Putamen (tissue), 1 donor: ENCODE results near the gene VSIG10L2.

Experiments
- DNase-seq: peaks from one replicate; pipeline ENCODE4 v3.0.0-alpha.2; 2016; ENCODE audit warnings: low spot score

VSIG10L2 gene

GRCh38 chr11:125947419-125948277, 1.8 kb downstream of the VSIG10L2 start:
- no peak for DNase-seq

- DNase-seq, result no peak
These were observed 2.6 kb downstream of the VSIG10L2 start for GRCh38 chr11:125948278-125949051.

- no peak for DNase-seq
These were observed 3.7 kb downstream of the VSIG10L2 start for GRCh38 chr11:125949271-125950177.

DNA sequence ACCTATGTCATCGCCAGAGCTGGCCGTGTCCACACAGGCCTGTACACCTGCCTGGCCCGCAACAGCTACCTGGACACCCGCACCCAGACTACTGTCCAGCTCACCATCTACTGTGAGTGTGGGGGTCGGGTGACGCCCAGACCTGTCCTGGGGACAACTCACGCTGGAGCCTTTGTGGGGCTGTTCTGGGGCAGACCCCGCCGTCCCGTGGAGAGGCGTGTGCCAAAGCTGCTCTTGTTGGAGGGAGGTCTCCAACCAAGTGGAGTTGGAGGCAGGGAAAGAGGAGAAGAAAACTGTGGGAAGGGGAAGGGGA, 4.3 kb downstream of the VSIG10L2 start:
- no peak for DNase-seq

GRCh38 chr11:125950696-125951651, 5.1 kb downstream of the VSIG10L2 start:
- no peak for DNase-seq

DNA sequence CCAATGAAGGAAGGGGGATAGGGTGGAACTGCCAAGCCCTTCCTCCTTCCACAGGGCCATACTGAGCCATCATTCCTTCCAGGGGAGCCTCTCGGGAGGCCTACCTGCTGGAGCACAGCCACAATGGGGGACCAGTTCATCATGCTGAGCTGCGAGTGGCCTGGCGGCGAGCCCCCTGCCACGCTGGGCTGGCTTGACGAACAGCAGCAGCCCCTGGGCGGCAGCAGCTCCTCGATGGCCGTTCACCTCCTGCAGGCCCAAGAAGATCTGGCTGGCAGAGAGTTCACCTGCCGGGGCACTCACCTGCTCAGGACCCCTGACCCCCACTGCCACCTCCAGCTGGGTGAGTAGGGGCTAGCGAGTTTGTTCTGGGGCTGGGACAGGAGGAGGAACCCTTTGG, 5.9 kb downstream of the VSIG10L2 start:
- no peak for DNase-seq

DNA sequence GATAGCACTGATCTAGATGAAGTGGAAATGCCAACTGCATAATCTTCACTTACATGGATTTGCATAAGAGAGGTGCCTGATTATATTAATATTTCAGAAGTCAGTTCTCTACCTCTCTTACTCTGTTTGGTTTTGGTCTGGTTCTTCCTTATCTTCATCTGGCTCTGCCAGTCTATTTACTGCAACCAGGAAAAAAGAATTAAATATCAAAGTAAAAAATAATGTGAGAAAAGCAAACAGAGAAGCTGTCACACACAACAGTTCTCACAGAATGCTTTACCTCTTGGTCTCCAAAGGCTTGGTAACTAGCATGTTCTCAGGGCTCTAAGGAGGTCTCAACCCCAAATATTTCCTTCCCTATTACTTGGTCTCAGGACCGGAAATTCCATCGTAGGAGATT, 6.7 kb downstream of the VSIG10L2 start:
- no peak for DNase-seq

DNA sequence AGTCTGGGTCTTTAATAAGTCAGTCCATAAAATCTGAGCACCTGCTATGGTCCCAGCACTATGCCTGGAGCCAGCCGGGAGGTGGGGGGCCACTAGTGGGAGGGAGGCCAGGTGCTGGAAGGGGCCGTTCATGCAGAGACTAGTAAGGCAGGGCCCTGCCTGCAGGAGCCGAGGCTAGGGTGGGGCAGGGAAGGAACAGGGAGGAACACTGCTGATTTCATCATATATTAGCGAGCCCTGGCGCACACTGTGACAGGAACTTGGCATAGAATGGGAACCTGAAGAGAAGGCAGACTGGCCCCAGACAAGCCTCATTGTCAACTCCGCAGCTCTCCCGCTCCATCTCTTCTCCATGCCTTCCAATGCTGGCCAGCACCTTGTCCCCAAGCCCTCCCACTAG, 7.1 kb downstream of the VSIG10L2 start:
- no peak for DNase-seq

- DNase-seq, result no peak
These were observed 7.6 kb downstream of the VSIG10L2 start for GRCh38 chr11:125953401-125953935.

DNA sequence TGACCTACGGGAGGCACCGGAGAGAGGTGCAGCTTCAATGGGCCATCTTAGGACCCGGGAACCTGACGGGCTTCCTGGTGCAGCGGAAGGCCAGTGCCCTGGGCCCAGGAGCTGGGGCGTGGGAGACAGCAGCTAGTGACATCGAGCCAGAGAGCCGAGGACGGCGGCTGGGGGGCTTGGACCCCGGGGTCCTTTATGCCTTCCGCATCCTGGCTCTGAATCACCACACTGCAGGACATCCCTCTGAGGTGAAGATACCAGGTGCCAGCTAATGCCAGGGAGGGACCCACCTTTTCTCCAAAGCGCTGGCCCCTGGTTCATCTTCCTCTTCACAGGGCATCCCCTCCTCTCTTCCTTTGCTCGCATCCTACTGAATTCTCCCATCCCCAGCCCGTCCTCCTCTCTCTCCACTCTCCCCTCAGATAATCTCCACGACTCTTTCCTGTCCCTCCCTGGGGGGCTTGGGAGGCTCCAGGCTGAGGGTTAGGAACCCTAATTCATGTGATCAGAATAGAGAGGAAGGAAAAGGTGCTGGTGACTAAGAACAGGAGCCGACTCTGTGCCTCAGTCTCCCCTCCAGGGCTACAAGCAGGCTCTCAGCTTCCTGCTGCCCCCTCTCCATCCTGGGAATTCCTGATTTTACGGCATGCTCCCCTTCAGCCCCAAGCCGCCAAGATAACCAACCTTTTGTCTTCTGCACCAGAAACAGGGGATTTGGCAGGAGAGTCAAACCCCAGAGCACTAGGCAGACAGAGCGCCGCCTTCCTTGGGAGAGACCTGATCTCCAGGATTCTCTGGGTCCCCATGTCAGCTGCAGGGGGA, 8.5 kb downstream of the VSIG10L2 start:
- DNase-seq, result no peak

DNA sequence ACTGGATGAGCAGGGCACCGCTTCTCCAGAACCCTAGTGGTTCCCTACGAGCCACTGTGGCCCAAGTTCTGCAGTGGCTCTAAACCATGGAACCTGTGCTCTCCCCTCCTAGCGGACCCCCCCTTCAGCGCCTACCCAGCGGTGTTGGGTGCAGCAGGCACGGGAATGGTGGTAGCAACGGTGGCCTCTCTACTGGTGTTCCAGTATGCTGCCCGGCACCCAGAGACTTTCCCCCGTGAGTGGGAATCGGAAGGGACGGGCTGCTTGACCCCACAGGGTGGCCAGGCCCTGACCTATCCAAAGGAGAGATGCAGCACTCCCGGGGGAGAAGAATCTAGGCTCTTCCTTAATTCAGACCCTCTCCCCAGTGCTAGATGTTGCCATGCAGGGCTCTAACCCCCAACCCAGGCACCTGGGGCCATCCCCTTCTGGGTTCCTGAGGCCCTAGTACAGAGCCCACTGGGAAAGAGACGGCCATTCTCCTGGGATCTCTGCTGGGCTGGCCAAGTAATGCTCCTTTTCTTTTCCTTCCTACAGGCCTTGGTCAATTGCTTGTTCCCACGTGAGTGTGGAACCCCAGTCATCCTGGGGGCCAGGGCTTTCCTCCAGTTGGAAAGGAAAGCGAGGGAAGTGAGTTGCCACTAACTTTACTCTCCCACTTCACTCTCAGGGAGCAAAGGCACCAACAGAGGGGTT, 9.2 kb downstream of the VSIG10L2 start:
- DNase-seq, result no peak

- no peak for DNase-seq
These were observed 10.0 kb downstream of the VSIG10L2 start for GRCh38 chr11:125955856-125956255.

- DNase-seq, result peak; percentile 47
These were observed 10.7 kb downstream of the VSIG10L2 start for GRCh38 chr11:125956391-125957134.

DNA sequence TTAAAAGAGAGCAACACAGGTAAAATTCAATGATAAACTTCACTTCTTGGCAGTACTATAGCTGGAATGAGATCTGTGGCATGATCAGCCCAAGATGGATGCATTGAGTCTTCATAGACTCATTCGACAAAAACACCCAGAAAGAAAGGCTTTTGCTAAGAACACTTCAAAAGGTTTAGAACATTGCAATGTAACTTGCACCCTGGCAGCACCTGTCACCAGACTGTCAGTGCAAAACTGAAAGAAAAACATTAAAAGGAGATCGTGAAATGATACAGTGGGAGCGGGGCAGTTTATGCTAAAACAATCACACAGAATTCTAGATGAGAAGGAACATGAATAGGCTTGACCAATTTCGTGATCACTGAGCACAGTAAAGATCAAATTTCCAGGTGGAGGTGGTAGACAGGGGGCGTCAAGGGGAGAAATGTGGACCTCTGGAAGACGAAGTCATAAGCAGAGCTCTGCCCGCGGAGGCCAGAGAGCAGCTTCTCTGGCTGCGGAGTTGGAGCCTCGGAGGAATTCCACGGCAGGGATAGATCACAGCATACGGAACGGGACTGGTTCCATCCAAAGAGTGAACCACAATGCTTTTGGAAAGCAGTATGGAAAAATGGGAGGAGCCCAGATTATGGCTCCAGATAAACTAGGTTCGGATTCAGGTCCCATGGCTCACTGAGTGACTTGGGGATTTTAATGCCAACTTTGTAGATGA, 11.9 kb downstream of the VSIG10L2 start:
- DNase-seq, result no peak

- no peak for DNase-seq
These were observed 13.1 kb downstream of the VSIG10L2 start for GRCh38 chr11:125958872-125959400.

- DNase-seq, result no peak
These were observed 13.7 kb downstream of the VSIG10L2 start for GRCh38 chr11:125959511-125959910.

DNA sequence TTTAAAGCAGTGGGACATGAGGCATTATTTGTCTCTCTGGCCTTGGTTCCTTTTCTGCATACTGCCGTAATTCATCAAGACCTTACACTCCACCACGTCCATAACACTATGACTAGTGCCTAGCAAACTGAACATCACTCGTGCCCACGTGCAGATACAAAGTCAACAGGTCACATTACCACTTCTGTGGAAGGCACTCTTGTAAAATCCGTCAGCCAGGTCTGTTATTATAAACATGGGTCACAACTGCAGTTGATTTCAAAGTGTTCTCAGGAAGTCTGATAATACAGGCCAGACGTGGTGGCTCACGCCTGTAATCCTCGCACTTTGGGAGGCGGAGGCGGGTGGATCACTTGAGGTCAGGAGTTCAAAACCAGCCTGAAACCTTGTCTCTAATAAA, 14.1 kb downstream of the VSIG10L2 start:
- DNase-seq, result no peak

DNA sequence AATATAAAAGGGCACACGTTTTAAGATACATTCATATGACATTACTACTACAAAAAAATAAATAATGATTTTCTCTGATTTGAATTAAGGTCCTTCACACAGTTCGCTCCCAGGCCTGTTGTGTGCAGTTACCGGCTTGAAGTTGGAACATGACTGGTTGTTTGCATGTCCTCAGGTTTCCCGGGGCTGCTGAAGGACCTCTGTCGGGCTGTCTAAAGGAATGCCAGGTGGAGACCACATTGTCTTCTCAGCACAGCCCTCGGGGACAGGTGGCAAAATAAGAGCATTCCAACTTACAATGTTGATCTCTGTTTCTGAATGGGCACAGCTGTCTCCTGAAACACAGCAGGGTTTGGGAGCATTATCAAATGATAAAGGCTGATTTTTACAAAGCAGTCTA, 14.9 kb downstream of the VSIG10L2 start:
- no peak for DNase-seq
